ENCODE results near the gene RSL1D1.

DNA sequence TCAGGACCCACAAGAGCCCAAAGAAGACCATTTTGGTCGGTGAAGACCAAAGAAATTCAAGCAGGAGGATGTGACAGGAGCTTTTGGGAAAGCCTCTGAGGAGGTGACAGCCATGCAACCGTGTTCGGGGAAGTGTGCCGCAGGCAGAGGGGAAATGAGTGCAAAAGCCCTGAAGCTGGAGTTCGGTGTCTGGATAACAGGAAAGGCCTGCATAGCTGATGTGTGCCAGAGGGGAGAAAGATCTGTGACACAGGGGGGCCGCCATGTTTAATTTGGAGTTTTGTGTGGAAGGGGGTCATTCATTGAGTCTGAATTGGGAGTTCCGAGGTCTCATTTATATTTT, 53.4 kb downstream of the RSL1D1 start:
- TF ChIP-seq POLR2A (IDR thresholded peaks at IDR 0.05; ENCODE audit: low read length) (no peak), GATA1 (IDR thresholded peaks at IDR 0.05; ENCODE audit: low read depth, low read length) (no peak)
